Right atrium auricular region (tissue), 2 donors: ENCODE data around the gene DAB1. TPM values are rescaled to one million over a fixed set of nuclear protein-coding genes. Genes with fewer than 3 reads are reported as not detected.

Experiments
- DNase-seq: peaks from one replicate; pipeline ENCODE4 v3.0.0-alpha.2; 2019; ENCODE audit warnings: low spot score
- H3K27ac ChIP-seq, 2 donors: fragments of 200-600 bp; sonication (generic); 1 replicate in 1 of 2; 2 replicates in 1 of 2; pipeline ENCODE4 v1.5.1; 2016 to 2019
- H3K27me3 ChIP-seq, 2 donors: fragments of 200-600 bp; sonication (generic); one replicate each; pipeline versions ENCODE4 v1.5.1 to v1.6.0; 2017 to 2019
- H3K36me3 ChIP-seq: fragments of 200-600 bp; sonication (generic); one replicate; pipeline ENCODE4 v1.5.1; 2016
- H3K4me1 ChIP-seq, 2 donors: fragments of 200-600 bp; sonication (generic); one replicate each; pipeline versions ENCODE4 v1.5.1 to v1.6.0; 2017 to 2019
- H3K4me3 ChIP-seq, 2 donors: fragments of 200-600 bp; sonication (generic); 1 replicate in 1 of 2; 2 replicates in 1 of 2; pipeline ENCODE4 v1.5.1; 2017 to 2019; ENCODE audit warnings: mild to moderate bottlenecking in 1 of 2, moderate library complexity in 1 of 2
- H3K9me3 ChIP-seq, 2 donors: fragments of 200-600 bp; sonication (generic); one replicate each; pipeline ENCODE4 v1.5.1; 2019
- CTCF ChIP-seq, 2 donors: fragments of 200-600 bp; sonication (generic); IDR thresholded peaks; one replicate each; pipeline ENCODE4 v1.5.1; 2019; ENCODE audit warnings: antibody characterized with exemption in 2 of 2
- total RNA-seq, 2 donors: library from RNA; depleted of rRNA; stranded (reverse); fragments of >200 nt; gene quantifications; one replicate each; pipeline ENCODE4 v1.1.0, GENCODE V29; 2016

The DAB1 gene
- total RNA-seq, 2 donors from 2014 or later: 0.19 to 3.3 TPM

- Histone ChIP-seq H3K27ac (no peak overlapping the region), H3K36me3 (no peaks in the 10 kb centered on the region), H3K27me3 (no peaks in the 10 kb centered on the region), H3K4me1 (no peaks in the 10 kb centered on the region), H3K9me3 (peaks cover 0 to 11% of the 10 kb centered on the region in 2 donors), H3K4me3 (no peak overlapping the region)
- TF ChIP-seq CTCF (IDR thresholded peaks at IDR 0.05): no peak
- no peak for DNase-seq
Measured at GRCh38 chr1:57360846-57361407, 62.9 kb downstream of the DAB1 start.

GRCh38 chr1:57357462-57357861, 66.4 kb downstream of the DAB1 start:
- H3K9me3 ChIP-seq: peaks cover 0 to 11% of the 10 kb centered on the region in 2 donors
- no peak overlapping the region for H3K27ac ChIP-seq
- H3K4me3 ChIP-seq: no peak overlapping the region
- H3K27me3 ChIP-seq: no peaks in the 10 kb centered on the region
- no peaks in the 10 kb centered on the region for H3K36me3 ChIP-seq
- no peak for TF ChIP-seq CTCF (IDR thresholded peaks at IDR 0.05)
- H3K4me1 ChIP-seq: no peaks in the 10 kb centered on the region
- DNase-seq: no peak

- Histone ChIP-seq H3K36me3 (no peaks in the 10 kb centered on the region), H3K4me1 (no peaks in the 10 kb centered on the region), H3K4me3 (no peak overlapping the region), H3K27ac (no peak overlapping the region), H3K27me3 (no peaks in the 10 kb centered on the region), H3K9me3 (peaks cover 0 to 4% of the 10 kb centered on the region in 2 donors)
- TF ChIP-seq CTCF (IDR thresholded peaks at IDR 0.05): no peak
- DNase-seq: no peak
Measured at GRCh38 chr1:57353654-57354053, 70.2 kb downstream of the DAB1 start.

- H3K36me3 ChIP-seq: no peaks in the 10 kb centered on the region
- no peaks in the 10 kb centered on the region for H3K27me3 ChIP-seq
Measured at GRCh38 chr1:57350610-57351009, 73.2 kb downstream of the DAB1 start.

GRCh38 chr1:57348921-57349320, 74.9 kb downstream of the DAB1 start:
- no peaks in the 10 kb centered on the region for H3K9me3 ChIP-seq
- no peak overlapping the region for H3K4me3 ChIP-seq
- no peaks in the 10 kb centered on the region for H3K36me3 ChIP-seq
- H3K4me1 ChIP-seq: no peaks in the 10 kb centered on the region
- no peaks in the 10 kb centered on the region for H3K27me3 ChIP-seq
- DNase-seq: no peak
- TF ChIP-seq CTCF (IDR thresholded peaks at IDR 0.05): no peak
- no peak overlapping the region for H3K27ac ChIP-seq

More at GRCh38 chr1:57350610-57351009, 73.2 kb downstream of the DAB1 start:
- Histone ChIP-seq H3K4me3 (no peak overlapping the region), H3K9me3 (no peaks in the 10 kb centered on the region), H3K27ac (no peak overlapping the region), H3K4me1 (no peaks in the 10 kb centered on the region)
- no peak for DNase-seq
- no peak for TF ChIP-seq CTCF (IDR thresholded peaks at IDR 0.05)

GRCh38 chr1:57345916-57346315, 77.9 kb downstream of the DAB1 start:
- H3K4me1 ChIP-seq: no peaks in the 10 kb centered on the region
- no peak overlapping the region for H3K4me3 ChIP-seq
- H3K27ac ChIP-seq: no peak overlapping the region
- H3K27me3 ChIP-seq: no peaks in the 10 kb centered on the region
- H3K9me3 ChIP-seq: no peaks in the 10 kb centered on the region
- no peak for TF ChIP-seq CTCF (IDR thresholded peaks at IDR 0.05)
- H3K36me3 ChIP-seq: no peaks in the 10 kb centered on the region
- DNase-seq: no peak
